Fibroblast of villous mesenchyme (primary cell): ENCODE results near the gene TMEM115. TPM values are rescaled to one million over a fixed set of nuclear protein-coding genes. Genes with fewer than 3 reads are reported as not detected.

Experiments
- DNase-seq: peaks from one replicate; pipeline ENCODE4 v3.0.0-alpha.2; 2010; ENCODE audit warnings: low read depth
- H3K4me3 ChIP-seq: 2 replicates; pipeline ENCODE4 v1.5.1; 2011; ENCODE audit warnings: low read depth, mild to moderate bottlenecking, low read length
- CTCF ChIP-seq: IDR thresholded peaks from 2 replicates; pipeline ENCODE4 v1.5.1; 2012; ENCODE audit warnings: low read depth, mild to moderate bottlenecking, low read length; ENCODE audit not compliant: insufficient read depth
- total RNA-seq: library from RNA; depleted of rRNA; stranded (reverse); fragments of >200 nt; gene quantifications from 2 replicates; pipeline ENCODE4 v1.2.3, GENCODE V29; 2012

TMEM115 gene
- total RNA-seq, 1 donor, result 55.3 TPM

- peak overlapping the region; percentile 10 for H3K4me3 ChIP-seq
- no peak for TF ChIP-seq CTCF
- peak; percentile 53 for DNase-seq
These were observed 24.8 kb downstream of the TMEM115 start for GRCh38 chr3:50334339-50335075.

- DNase-seq, result peak; percentile 94
- no peak for TF ChIP-seq CTCF
- peak overlapping the region; percentile 10 for H3K4me3 ChIP-seq
These were observed 25.5 kb downstream of the TMEM115 start for GRCh38 chr3:50333744-50334328.

- no peak overlapping the region for H3K4me3 ChIP-seq
- no peak for DNase-seq
- no peak for TF ChIP-seq CTCF
These were observed 27.9 kb downstream of the TMEM115 start for GRCh38 chr3:50331364-50331907.

GRCh38 chr3:50330330-50330729 is 29.0 kb downstream of the TMEM115 start:
- H3K4me3 ChIP-seq, result no peak overlapping the region
- no peak for DNase-seq
- no peak for TF ChIP-seq CTCF

GRCh38 chr3:50327943-50328691 is 31.2 kb downstream of the TMEM115 start, which contains the start of gene TUSC2:
Gene TUSC2, minus strand, starts transcription at chr3:50328223. Its CDS starts 124 bp downstream, at chr3:50328099.
- TF ChIP-seq CTCF, result no peak
- peak within 1 kb of the TSS; percentile 87 for H3K4me3 ChIP-seq
- peak; percentile 97 for DNase-seq

GRCh38 chr3:50327129-50327528 is 32.2 kb downstream of the TMEM115 start:
- peak overlapping the region; percentile 87 for H3K4me3 ChIP-seq
- DNase-seq, result no peak
- TF ChIP-seq CTCF, result no peak
